CD4-positive, CD25-positive, alpha-beta regulatory T cell (primary cell): Measurements from ENCODE around the gene PTGER4. TPM values are rescaled to one million over a fixed set of nuclear protein-coding genes. Genes with fewer than 3 reads are reported as not detected.

ENCODE experiments used
- ATAC-seq, 2 donors: fragments of 150-1000 bp; cut with Tn5 transposase; one replicate each; pipeline ENCODE4 v1.10.0; 2021; ENCODE audit warnings: low read depth in 2 of 2, moderate number of reproducible peaks in 2 of 2, moderate library complexity in 1 of 2
- DNase-seq, 3 donors: peaks; one replicate each; pipeline versions ENCODE4 v3.0.0 to v3.0.0-alpha.2; 2012 to 2022; ENCODE audit warnings: mixed read lengths in 1 of 3
- H3K27ac ChIP-seq: one replicate; pipeline ENCODE4 v1.7.0; 2013; ENCODE audit warnings: mild to moderate bottlenecking, low read length; ENCODE audit not compliant: insufficient read depth, poor library complexity, severe bottlenecking
- H3K27me3 ChIP-seq: one replicate; pipeline ENCODE4 v1.7.0; 2013; ENCODE audit warnings: low read length; ENCODE audit not compliant: control insufficient read depth, insufficient read depth
- H3K36me3 ChIP-seq: one replicate; pipeline ENCODE4 v1.7.0; 2013; ENCODE audit warnings: mild to moderate bottlenecking, low read length, moderate library complexity; ENCODE audit not compliant: control insufficient read depth, insufficient read depth
- H3K4me1 ChIP-seq: 2 replicates; pipeline ENCODE4 v1.7.0; 2013; ENCODE audit warnings: mild to moderate bottlenecking, low read length; ENCODE audit not compliant: insufficient read depth, control insufficient read depth, poor library complexity, severe bottlenecking
- H3K4me3 ChIP-seq: one replicate; pipeline ENCODE4 v1.7.0; 2013; ENCODE audit warnings: low read depth, mild to moderate bottlenecking, low read length, moderate library complexity
- H3K9me3 ChIP-seq, 2 experiments: 1 replicate in 1 of 2; 2 replicates in 1 of 2; pipeline ENCODE4 v1.7.0; 2013; ENCODE audit warnings: low read length in 2 of 2, mild to moderate bottlenecking in 1 of 2, moderate library complexity in 1 of 2; ENCODE audit not compliant: control insufficient read depth in 2 of 2
- H3K27ac Mint-ChIP-seq, 3 donors: one replicate each; pipeline ENCODE4 v1.8.0; 2020 to 2022; ENCODE audit warnings: mild to moderate bottlenecking in 3 of 3, mixed read lengths in 3 of 3, moderate library complexity in 2 of 3
- H3K27me3 Mint-ChIP-seq: one replicate; pipeline ENCODE4 v1.8.0; 2022; ENCODE audit warnings: mild to moderate bottlenecking, mixed read lengths
- H3K36me3 Mint-ChIP-seq: one replicate; pipeline ENCODE4 v1.8.0; 2020; ENCODE audit warnings: mixed read lengths
- H3K4me1 Mint-ChIP-seq, 4 donors: one replicate each; pipeline ENCODE4 v1.8.0; 2020 to 2022; ENCODE audit warnings: mixed read lengths in 4 of 4, mild to moderate bottlenecking in 1 of 4
- H3K4me3 Mint-ChIP-seq, 4 donors: one replicate each; pipeline ENCODE4 v1.8.0; 2020 to 2022; ENCODE audit warnings: mild to moderate bottlenecking in 4 of 4, mixed read lengths in 4 of 4, moderate library complexity in 3 of 4
- H3K9me3 Mint-ChIP-seq, 7 donors: one replicate each; pipeline ENCODE4 v1.8.0; 2020 to 2022; ENCODE audit warnings: mixed read lengths in 7 of 7, mild to moderate bottlenecking in 3 of 7, moderate library complexity in 2 of 7
- polyA plus RNA-seq, 4 donors: library from polyadenylated mRNA; unstranded; fragments of 300-500 nt; fragmentation: Illumina TruSeq; gene quantifications; one replicate each; pipeline ENCODE4 v1.2.3, GENCODE V29; 2021
- total RNA-seq: library from RNA; stranded (reverse); gene quantifications from one replicate; pipeline ENCODE4 v1.2.3, GENCODE V29; 2022

The PTGER4 gene
- total and polyA plus RNA-seq, 5 donors from 2014 or later, result 17.2 to 343 (median 27.6) TPM

- H3K36me3 ChIP-seq, result peaks cover 23% of the 10 kb centered on the region
- Mint-ChIP-seq H3K27me3 (no peaks in the 10 kb centered on the region), H3K4me1 (peaks cover 21 to 36% (median 22%) of the 10 kb centered on the region in 4 donors), H3K27ac (no peak overlapping the region), H3K9me3 (peaks cover 0 to 14% (median 3%) of the 10 kb centered on the region in 7 donors), H3K4me3 (no peak overlapping the region), H3K36me3 (peaks cover 28% of the 10 kb centered on the region)
- H3K27ac ChIP-seq, result no peak overlapping the region
- peak; percentile 55 to 72 for ATAC-seq
- DNase-seq, result peak in 2 of 3 donors; percentile 56 to 73
- no peaks in the 10 kb centered on the region for H3K9me3 ChIP-seq
- no peak overlapping the region for H3K4me3 ChIP-seq
- no peaks in the 10 kb centered on the region for H3K4me1 ChIP-seq
- no peaks in the 10 kb centered on the region for H3K27me3 ChIP-seq
Measured at GRCh38 chr5:40736103-40736875, 56.6 kb downstream of the PTGER4 start.

GRCh38 chr5:40738502-40738901 lies 58.8 kb downstream of the PTGER4 start:
- H3K4me3 Mint-ChIP-seq, result no peak overlapping the region
- Histone ChIP-seq H3K9me3 (no peaks in the 10 kb centered on the region), H3K27me3 (no peaks in the 10 kb centered on the region), H3K27ac (no peak overlapping the region), H3K4me1 (no peaks in the 10 kb centered on the region), H3K4me3 (no peak overlapping the region), H3K36me3 (peaks cover 29% of the 10 kb centered on the region)
- DNase-seq (no peak), ATAC-seq (no peak)
- H3K36me3 Mint-ChIP-seq, result peaks cover 35% of the 10 kb centered on the region
- no peaks in the 10 kb centered on the region for H3K27me3 Mint-ChIP-seq
- H3K27ac Mint-ChIP-seq, result no peak overlapping the region
- peaks cover 0 to 14% (median 3%) of the 10 kb centered on the region in 7 donors for H3K9me3 Mint-ChIP-seq
- peaks cover 17 to 37% (median 25%) of the 10 kb centered on the region in 4 donors for H3K4me1 Mint-ChIP-seq

Other genes with a start within 250 kb of the PTGER4 start
- gene TTC33, start 76.0 kb downstream of the PTGER4 start, total RNA-seq, result 12.0 TPM
- 10 to 100 TPM; 14.3 to 19.6 (median 16.9) TPM for gene TTC33, start 76.0 kb downstream of the PTGER4 start, polyA plus RNA-seq
- gene PRKAA1, start 118.5 kb downstream of the PTGER4 start, total RNA-seq, result 102 TPM
- 10 to 100 TPM; 34.1 to 55.8 (median 43.5) TPM for gene PRKAA1, start 118.5 kb downstream of the PTGER4 start, polyA plus RNA-seq
- gene RPL37, start 155.3 kb downstream of the PTGER4 start, total RNA-seq, result 1,729 TPM
- gene RPL37, start 155.3 kb downstream of the PTGER4 start, polyA plus RNA-seq, result 1,000 to 10,000 TPM; 1,921 to 2,513 (median 2,239) TPM
- gene CARD6, start 161.5 kb downstream of the PTGER4 start, total RNA-seq, result 2.8 TPM
- gene CARD6, start 161.5 kb downstream of the PTGER4 start, polyA plus RNA-seq, result 1 to 10 TPM; 3.7 to 5.8 (median 5.1) TPM
- gene C7, start 229.6 kb downstream of the PTGER4 start, total RNA-seq, result not detected
- gene C7, start 229.6 kb downstream of the PTGER4 start, polyA plus RNA-seq, result not detected